T-helper 1 cell treated with Interleukin-12 subunit alpha and Interleukin-12 subunit beta and Interleukin-4 antibody, amounts not matched to agents 30 ng/mL and 1 ng/mL, for 36 hours (primary cell): Measurements from ENCODE around the gene S100A5. TPM values are rescaled to one million over a fixed set of nuclear protein-coding genes. Genes with fewer than 3 reads are reported as not detected.

Experiments used
- intact Hi-C: fragments of 100-400 bp; cut with micrococcal nuclease; formaldehyde crosslinking; loops from one replicate; pipeline ENCODE4 v1.15.1; 2024
- total RNA-seq: library from RNA; stranded (reverse); gene quantifications from 2 replicates; pipeline ENCODE4 v1.2.3, GENCODE V29; 2022

Gene S100A5
- total RNA-seq, 1 donor from 2014 or later, result 2.6 TPM

- intact Hi-C loops, result loop anchor here (5.0 kb wide), 1 partner anchor 214 kb away; the partner anchor contains the start of gene INTS3
These were observed 27.1 kb downstream of the S100A5 start for GRCh38 chr1:153513666-153514065.

GRCh38 chr1:153513023-153513422, 27.7 kb downstream of the S100A5 start:
- intact Hi-C loops, result loop anchor here (5.0 kb wide), 1 partner anchor 214 kb away; the partner anchor contains the start of gene INTS3

DNA sequence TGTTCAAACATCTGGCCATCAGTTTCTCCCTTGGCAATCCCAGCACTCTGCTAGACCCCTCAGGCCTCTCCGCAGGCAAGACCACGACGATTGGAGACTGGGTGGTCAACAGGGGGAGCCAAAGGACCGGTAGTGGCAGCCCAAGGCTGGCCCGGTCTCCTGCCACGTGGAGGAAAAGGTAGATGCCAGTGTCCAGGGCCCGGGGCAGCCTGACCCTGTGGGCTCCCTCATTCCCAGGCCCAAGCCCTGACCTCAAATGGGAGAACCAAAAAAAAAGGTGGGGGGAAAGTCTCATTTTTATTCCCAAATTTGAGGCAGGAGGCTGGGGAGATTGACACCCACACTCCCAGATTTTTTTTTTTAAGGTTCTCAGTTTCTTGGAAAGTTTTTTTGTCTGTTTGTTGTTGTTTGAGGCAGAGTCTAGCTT, 29.7 kb downstream of the S100A5 start:
- intact Hi-C loops, result loop anchor here (1.0 to 5.0 kb wide), 7 partner anchors 24 to 238 kb away; partner anchors contain the start of genes ILF2, INTS3 and S100A6

DNA sequence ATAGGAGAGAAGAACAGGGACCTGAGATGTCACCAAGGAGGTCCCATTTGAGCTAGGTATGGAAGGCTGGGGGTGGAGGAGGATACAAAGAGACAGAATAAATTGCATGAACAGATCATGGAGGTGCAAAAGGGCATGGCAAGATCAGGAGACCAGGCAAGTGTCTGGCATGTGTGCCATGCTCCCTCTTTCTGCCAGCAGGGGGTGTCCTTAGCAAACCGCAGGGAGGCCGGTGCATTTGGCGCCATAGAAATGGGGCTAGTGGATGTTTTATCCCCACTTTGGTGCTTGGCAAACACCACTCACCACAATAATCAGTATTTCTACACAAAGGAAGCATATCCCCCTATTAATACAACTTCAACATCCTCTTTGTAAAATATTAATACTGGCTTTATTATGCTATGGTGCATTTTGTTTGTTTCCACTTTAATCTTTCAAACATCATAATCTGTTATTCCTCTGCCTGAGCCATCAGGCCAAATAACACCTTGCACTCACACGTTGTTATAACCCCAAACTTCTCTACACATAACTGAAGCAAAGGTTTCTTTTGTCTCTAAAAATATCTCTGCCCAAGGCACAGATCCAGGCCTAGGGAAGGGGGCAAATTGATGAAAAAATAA, 30.9 kb downstream of the S100A5 start:
- intact Hi-C loops, result loop anchor here (2.0 to 5.0 kb wide), 2 partner anchors 161 to 217 kb away; partner anchors contain the start of genes ILF2 and INTS3

GRCh38 chr1:153509036-153509435, 31.7 kb downstream of the S100A5 start:
- intact Hi-C loops, result no loop called here

GRCh38 chr1:153507926-153508583, 32.7 kb downstream of the S100A5 start:
- intact Hi-C loops, result no loop called here

DNA sequence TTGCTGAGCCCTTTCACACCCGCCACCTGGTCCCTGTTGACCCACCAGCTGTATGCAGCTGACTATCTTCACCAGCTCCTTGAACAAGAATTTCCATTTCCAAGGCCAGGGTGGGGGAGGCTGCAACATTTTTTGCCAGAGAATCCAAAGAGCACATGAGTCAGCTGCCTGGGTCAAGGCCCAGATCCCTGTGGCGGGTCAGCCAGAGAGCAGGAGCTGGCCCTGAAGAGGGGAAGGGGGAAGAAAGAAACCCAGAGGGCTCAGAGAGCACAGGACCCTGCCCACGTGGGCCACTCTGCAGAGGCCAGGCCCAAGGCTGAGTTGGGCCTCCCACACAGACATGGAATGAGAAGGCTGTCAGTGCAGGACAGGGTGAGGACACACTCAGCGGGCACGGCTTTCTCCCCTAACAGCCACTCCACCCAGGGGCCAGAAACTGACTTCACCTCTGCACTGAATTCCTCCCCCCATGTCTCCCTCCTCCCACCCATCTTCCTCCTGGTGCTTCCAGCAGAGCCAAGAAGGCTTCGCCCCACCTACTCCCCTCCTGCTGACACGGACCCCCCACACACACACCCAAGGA, 33.8 kb downstream of the S100A5 start:
- intact Hi-C loops, result no loop called here

- intact Hi-C loops, result no loop called here
These were observed 34.3 kb downstream of the S100A5 start for GRCh38 chr1:153506386-153506785.

DNA sequence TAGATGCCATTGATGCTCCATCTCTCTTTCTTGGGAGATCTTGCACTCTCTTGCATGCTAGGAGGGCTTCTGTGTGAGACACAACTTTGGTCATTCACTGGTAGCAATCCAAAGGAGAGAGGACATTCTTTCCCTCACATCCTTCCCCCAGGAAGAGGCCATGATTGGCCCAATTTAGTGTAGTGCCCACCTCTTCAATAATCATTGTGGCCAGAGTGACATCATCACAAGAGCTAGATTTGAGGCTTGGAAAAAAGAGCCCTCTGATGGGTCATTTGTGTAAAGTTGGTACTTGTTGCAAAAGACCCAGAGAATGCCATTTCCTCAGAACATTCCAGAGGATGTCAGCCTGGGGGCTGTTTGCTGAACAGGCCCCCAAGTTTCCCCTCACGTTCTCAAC, 35.2 kb downstream of the S100A5 start:
- intact Hi-C loops, result no loop called here

DNA sequence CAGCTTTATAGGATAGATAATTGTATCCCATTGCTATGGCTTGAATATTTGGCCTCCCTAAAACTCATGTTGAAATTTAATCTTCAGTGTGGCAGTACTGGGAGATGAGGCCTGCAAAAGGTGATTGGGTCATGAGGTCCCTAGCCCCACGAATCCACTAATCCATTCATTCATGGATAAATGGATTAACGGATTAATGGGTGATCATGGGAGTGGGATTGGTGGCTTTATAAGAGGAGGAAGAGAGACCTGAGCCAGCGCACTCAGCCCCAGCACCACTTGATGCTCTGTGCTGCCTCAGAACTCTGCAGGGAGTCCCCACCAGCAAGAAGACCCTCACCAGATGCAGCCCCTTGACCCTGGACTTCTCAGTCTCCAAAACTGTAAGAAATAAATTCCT, 37.0 kb downstream of the S100A5 start:
- intact Hi-C loops, result no loop called here

GRCh38 chr1:153498746-153499145, 42.0 kb downstream of the S100A5 start:
- intact Hi-C loops, result no loop called here

DNA sequence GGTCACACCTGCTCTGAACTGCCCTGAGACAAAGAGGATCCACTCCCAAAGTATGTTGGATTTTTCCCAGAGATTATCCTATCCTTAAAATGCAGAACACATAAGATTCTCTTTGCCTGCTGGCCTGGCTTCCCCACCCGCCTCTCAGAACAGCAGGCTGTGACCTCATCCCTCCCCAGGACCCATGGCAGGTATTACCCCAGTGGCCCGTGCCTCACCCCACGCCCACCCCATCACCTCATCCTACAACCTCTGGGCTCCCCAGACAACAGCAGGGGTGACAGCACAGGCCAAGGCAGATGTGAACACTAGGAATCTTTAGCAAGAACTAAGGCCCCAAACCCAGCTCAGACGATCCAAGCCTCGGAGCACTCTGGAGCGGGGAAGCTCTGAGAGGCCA, 45.2 kb downstream of the S100A5 start:
- intact Hi-C loops, result loop anchor here (1.0 kb wide), 2 partner anchors 30 to 143 kb away; no protein-coding TSS in a partner anchor

DNA sequence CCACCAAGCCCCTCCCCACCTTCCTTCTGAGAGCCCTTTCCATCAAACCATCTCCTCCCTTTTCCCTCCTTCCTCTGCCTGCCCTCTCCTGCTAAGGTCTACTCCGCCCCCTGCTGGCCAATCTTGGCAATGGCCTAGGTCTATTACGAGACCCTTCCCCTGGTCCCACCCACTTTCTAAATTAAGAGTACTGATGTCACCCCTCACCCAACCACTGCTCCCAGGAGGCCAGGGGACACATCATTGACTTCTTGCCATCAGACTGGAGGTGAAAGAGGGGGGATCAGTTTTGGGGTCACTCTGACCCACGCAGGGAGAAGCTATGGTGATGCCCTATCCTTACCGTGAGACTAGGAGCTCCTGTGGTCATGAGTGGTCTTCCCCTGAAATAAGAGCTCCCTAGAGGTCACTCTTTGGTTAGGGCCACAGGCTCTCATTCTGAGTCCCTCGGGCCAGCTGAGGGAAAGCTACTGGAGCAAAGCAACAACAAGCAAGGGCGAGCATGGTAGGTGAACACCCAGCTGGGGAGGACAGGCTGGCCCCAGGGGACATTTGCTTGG, 45.7 kb downstream of the S100A5 start:
- intact Hi-C loops, result loop anchor here (1.0 kb wide), 2 partner anchors 30 to 143 kb away; no protein-coding TSS in a partner anchor

- intact Hi-C loops, result no loop called here
These were observed 47.3 kb downstream of the S100A5 start for GRCh38 chr1:153493343-153493960.

GRCh38 chr1:153490272-153491051, 50.3 kb downstream of the S100A5 start:
- intact Hi-C loops, result no loop called here

DNA sequence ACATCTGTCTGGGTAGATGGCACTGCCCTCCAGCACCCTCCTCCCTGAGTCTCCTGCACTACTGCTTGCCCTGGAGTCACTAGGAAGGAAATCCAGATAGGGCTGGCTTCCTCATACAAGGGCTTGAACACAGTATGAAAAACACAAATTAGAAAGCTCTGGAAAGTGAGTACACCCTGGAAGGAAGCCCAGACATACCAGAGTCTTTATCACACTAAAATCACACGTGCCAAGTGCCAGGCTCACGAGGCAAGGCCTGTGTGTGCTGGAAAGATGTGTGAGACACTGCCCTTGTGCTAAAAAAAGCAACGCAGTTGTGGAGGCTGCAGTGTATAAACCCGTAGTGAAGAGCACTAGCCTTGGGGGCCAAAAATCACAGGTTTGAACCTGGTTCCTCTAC, 52.0 kb downstream of the S100A5 start:
- intact Hi-C loops, result no loop called here

GRCh38 chr1:153487707-153488106, 53.0 kb downstream of the S100A5 start:
- intact Hi-C loops, result no loop called here
